GM18870 (cell line): ENCODE results near the gene DEPP1.
"Not testable (repeated sequence)": the region's sequence is repeated elsewhere in the genome, so short reads cannot be mapped to it uniquely, and the experiment has no call there.

Experiments
- ATAC-seq: cut with Tn5 transposase; IDR thresholded peaks from one replicate; pipeline ENCODE4 v1.9.1; 2021; ENCODE audit warnings: moderate library complexity; ENCODE audit not compliant: unreplicated experiment

DEPP1 gene, protein sequence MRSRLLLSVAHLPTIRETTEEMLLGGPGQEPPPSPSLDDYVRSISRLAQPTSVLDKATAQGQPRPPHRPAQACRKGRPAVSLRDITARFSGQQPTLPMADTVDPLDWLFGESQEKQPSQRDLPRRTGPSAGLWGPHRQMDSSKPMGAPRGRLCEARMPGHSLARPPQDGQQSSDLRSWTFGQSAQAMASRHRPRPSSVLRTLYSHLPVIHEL

DNA sequence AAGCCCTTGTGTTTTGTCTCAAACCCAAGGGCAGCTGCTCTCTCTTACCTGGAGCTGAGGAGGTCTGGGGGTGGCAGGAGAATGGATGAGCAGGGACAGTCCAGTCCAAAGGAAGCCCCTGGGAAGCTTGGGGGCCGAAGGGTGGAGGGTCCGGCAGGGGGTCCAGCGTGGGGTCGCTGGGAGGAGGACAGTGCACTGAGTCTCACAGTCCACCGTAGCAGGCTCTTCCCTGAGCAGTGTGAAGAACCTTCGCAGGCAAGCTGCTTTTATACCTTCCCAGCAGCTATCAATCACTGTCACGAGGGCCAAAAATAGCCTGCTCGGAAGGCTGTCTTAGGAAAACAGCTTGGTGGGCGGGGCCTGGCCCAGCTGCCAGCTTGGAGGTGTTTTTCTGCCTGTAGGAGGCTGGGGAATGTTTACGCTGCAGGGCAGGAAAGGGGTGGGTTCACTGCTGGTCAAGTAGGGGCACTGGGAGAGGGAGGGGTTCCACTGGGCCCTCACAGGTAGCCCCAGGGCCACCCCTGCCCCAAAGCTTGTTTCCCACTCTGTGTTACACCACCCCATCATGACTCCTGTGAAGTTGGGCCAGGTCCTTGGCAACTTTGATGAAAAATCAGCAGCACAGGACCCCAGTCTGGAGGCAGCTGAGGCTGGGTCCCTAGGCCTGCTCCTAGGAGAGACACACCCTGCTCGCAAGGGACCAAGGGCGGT lies at the start of gene DEPP1:
Gene DEPP1, minus strand, starts transcription at position 240 of the 711 bp plus-strand sequence. CDS start 779 bp downstream, outside the sequence.
- peak; percentile 38 for ATAC-seq

DNA sequence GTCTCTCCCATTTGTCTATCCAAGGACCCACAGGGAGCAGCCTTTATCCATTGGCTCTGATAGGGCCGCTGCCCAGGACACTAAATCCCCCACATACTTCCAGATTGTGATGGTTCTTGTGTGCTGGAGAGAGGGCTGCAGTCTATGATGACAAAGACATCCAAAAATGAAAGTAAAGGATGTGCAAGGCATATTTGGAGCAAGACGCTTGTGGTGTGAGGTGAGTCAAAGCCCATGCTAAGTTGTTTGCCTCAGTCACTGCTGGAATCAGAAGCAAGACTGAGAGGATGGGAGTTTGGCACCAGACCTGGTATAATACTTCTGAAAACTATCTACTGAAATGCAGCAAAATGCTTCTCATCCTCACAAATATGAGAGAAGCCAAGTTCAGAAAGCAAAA lies 44.8 kb upstream of the DEPP1 start:
- no peak for ATAC-seq

DNA sequence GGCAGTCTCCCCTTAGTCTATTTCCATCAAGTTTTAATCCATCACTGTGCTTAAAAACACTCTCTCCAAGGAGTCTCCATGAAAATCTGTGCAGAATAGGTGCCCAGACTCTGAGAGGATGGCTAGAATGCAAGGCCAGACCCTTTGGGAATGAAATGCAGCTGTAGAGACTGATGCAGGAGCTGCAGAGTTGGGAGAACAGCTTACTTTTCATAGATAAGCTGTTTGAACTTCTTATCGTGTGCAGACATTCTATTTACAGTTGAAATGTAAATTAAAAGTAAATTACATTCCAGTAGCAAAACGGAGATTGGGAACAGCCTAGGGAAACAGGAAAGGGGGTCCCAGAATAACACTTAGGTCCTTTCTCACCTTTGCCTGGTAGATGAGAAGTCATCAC lies 37.0 kb upstream of the DEPP1 start:
- ATAC-seq: no peak

DNA sequence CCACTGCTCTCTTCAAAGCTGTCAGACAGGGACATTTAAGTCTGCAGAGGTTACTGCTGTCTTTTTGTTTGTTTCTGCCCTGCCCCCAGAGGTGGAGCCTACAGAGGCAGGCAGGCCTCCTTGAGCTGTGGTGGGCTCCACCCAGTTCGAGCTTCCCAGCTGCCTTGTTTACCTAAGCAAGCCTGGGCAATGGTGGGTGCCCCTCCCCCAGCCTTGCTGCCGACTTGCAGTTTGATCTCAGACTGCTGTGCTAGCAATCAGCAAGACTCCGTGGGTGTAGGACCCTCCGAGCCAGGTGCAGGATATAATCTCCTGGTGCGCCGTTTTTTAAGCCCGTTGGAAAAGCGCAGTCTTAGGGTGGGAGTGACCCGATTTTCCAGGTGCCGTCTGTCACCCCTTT lies 35.9 kb upstream of the DEPP1 start:
- not testable (repeated sequence) for ATAC-seq

DNA sequence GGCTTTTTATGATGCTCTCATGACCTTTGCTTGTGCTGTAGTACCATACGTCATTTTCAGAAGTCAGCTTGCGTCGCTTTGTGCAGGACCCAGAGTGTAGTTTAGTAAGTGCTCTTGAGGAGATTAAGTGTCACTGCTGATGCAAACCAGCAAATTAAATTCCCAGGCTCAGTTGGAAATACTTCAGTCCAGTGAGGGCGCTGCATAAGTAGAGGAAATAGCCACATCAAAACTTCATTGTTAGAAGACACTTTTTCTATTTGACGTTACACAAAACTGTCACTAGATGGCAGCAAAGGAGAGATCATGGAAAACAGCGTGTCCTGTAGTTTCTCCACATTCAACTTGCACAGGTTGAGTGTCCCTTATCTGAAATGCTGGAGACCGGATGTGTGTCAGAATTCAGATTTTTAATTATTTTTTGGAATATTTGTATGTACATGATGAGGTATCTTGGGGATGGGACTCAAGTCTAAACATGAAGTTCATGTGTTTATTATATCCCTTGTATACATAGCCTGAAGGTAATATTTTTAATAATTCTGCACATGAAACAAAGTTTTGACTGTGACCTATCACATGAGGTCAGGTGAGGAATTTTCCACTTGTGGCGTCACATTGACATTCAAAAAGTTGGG lies 30.0 kb upstream of the DEPP1 start:
- ATAC-seq: peak; percentile 81

DNA sequence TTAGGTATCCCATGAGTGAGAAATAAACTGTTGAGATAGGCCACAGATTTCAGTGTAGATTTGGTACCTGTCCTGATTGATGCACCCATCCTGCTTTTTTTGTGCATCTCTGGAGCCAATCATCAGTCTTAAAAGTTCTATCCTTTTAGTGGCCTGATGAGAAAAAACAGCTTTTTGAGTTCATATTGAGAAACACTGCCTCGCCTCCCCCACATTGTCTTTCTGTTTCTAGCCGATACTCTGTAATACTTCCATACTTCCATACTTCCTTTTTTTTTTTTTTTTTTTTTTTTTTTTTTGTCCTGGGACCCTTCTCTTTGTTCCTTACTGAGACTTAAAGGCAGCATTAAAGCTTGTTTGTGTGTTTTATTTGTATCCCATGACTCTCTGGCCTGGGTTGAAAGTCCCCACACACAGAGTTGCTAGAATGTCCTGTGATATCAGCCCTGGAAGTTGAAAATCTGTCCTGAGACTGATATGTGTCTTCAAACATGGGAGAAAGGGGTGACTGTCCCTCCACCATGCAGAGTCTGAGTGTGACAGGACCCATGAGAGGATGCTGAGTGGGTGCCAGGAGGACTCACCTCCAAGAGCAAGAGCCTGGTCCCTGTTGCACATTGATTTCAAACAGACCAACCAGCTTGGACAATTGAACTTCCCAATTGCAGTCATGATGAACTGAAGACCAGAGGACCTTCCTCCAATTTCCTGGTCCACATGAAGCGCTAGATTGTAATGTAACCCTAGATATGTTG lies 27.8 kb upstream of the DEPP1 start:
- ATAC-seq: no peak

DNA sequence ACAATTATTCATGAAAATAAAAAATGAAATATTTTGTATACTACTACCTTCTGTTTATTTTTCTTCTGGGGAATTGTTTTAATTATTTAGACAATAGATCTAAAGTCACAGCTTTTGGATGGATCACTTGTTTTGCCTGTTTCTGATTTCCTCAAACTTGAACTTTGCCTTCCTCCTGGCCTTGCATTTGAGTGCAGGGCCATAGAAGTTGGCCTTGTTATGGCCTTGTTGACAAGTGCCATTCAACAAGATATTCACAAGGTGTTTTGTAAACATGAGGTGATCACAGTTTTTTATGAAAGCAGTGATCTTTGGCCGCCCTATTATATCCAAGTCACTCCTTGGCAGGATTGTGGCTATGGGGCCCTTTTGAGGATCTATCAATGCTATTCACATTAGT lies 26.7 kb upstream of the DEPP1 start:
- no peak for ATAC-seq

DNA sequence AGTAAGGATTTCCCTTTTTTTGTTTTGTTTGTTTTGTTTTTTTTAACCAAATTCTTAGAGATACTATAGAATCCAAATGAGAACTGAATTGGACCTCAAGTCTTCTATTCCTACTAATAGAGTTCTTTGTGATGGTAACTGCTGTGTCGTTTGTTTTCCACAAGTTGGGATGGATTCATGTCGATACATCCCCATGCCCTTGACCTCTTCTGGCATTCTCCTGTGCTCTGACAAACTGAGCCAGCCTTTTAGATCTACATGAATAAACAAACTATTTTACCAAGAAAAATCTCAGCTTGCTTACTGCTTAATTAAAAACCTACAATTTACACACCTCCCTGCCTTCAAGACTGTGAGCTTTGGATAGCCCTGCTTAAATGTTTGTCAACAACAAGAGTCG lies 26.1 kb upstream of the DEPP1 start:
- ATAC-seq: no peak

DNA sequence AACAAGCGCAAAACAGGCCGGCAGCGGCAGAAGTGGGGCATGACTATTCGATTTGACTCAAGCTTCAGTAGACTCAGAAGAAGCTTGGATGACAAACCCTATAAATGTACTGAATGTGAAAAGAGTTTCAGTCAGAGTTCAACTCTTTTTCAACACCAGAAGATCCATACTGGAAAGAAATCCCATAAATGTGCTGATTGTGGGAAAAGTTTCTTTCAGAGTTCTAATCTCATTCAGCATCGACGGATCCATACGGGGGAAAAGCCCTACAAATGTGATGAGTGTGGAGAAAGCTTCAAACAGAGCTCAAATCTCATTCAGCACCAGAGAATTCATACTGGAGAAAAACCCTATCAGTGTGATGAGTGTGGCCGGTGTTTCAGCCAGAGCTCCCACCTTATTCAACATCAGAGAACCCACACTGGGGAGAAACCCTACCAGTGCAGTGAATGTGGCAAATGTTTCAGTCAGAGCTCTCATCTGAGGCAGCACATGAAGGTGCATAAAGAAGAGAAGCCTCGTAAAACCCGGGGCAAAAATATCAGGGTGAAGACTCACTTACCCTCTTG lies 24.9 kb upstream of the DEPP1 start:
- no peak for ATAC-seq

DNA sequence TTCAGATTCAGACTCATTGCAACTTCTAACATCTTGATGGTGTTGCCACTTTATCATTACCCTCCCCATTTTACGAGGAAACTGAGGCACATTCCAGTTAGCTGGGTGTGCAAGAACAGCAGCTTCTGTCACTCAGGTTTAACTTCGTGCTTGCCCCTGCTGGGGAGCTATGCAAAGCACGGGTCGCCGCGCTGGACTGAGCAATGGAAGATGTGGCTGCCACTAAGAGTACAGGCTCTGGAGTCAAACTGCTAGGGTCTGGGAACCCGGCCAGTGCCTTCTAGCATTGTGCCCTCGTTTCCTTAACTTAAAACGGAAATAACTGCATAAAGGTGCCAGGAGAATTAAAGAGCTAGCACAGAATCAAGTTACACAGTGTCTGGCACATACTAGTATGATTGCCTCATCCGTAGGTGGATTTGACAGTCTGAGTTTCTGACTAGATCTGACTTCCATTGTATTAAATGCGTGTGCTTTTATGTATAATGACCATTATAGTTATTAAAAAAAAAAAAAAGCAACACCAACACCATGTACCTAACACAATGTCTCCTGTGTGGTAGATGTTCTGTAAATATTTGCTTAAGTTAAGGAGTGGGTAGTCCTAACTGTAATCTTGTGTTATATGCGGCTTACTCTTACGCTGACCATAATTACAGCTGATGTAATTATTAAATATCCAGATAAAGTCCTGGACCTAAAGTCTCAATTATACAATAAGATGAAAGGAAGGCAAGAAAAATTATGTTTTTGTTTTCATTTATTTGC lies 23.0 kb upstream of the DEPP1 start:
- ATAC-seq: peak; percentile 77

DNA sequence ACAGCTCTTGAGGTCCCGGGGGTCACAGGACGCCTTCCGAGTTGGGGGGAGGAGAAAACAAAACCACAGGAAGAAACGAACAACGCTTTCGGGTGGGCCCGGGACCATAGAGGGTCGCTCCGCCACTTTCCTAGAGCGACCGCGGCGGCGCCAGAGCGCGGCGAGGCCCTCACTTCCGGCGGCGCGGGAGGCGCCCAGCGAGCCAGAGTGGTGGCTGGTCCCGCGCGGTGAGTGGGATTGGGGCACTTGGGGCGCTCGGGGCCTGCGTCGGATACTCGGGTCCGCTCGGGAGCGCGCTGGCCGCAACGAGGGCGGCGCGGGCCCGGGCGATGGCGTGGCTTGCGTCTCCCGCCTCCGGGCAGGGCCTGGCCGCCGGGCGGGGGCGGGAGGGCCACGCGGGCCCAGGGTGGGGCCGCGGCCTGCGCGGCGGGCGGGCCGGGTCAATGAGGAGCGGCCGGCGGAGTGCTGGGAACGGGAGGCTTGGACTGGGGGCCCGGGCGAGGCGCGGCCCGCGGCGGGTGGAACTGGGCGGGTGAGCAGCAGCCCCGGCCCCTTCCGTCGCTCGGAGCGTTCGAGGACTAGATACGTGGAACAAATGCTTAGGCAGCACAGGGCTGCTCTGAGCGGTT lies 22.3 kb upstream of the DEPP1 start, which contains the start of gene ZNF22:
Gene ZNF22, plus strand, starts transcription at position 172 of the 629 bp plus-strand sequence. CDS start 2,446 bp downstream, outside the sequence.
- peak; percentile 45 for ATAC-seq

DNA sequence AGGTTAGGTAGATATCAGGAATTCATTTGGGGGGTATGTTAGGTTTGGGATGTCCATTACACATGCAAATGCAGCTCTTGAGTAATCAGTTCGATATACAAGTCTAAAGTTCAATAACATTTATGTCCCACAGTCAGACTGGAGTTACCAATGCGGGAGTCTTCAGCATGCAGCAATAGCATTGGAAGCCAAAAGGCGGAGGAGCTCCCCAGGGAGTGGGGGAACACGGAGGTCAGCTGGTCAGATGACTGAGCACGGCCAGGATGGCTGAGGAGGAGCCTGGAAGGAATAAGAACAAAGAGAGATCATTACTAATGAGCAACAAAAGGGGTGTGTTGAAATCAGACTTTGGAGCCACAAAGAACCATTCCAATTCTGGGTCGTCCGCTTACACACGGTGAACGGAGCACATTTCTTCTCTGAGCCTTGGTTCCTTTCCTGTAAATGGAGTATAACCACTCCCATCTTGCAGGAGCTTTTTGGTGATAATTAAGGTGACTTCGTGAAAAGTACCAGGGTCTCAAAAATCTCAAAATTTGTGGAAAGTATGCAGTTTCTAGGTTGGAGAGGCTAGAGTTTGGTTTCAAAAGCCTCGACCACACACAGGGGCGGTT lies 21.6 kb upstream of the DEPP1 start:
- ATAC-seq: no peak

DNA sequence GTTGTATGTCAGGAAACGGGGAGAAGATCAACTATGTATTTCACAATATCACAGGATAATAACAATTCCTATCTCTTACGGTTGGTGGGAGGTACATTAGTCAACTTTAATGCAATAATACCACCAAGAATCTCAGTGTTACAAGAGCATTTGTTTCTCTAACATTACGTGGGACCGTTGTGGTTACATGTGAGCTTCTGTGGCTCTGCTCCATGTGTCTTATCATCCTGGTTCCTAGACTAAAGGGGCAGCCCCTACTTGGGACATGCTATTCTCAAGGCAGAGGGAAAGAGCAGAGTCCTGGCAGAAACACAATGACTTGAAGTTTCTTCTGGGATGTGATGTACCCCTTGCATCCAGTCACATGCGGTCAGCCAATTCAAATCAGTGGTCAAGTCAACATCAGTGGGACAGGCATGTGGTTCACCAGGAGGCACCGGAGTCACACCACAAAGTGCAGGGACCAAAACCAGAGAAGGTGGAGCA lies 19.6 kb upstream of the DEPP1 start:
- ATAC-seq: no peak

DNA sequence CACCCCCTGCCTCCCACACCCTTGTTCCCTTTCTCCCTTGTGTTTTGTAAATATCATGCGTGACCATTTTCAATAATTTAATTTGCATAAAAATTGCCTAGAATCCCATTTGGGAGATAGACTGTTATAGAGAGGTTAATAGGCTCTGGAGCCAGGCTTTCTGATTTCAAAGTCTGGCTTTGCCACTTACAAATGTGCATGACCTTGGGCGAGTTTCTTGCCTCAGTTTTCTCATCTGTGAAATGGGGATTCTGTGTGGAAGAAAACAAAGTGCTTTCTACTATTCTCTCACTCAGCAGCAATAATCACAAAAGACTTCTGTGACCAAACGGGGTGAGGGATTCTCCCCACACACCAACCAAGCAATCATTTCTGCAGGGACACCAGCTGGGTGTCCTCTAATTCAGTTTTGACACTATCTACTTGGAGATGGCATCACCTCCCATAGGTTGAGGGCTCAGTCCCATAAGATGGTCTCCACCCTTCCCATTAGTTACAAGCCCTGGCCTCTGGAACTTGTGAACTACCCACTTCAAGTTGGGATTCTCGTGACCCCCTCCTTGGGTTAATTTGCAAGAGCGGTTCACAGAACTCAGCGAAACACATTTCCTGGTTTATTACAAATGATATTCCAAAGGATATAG lies 18.6 kb upstream of the DEPP1 start:
- no peak for ATAC-seq

DNA sequence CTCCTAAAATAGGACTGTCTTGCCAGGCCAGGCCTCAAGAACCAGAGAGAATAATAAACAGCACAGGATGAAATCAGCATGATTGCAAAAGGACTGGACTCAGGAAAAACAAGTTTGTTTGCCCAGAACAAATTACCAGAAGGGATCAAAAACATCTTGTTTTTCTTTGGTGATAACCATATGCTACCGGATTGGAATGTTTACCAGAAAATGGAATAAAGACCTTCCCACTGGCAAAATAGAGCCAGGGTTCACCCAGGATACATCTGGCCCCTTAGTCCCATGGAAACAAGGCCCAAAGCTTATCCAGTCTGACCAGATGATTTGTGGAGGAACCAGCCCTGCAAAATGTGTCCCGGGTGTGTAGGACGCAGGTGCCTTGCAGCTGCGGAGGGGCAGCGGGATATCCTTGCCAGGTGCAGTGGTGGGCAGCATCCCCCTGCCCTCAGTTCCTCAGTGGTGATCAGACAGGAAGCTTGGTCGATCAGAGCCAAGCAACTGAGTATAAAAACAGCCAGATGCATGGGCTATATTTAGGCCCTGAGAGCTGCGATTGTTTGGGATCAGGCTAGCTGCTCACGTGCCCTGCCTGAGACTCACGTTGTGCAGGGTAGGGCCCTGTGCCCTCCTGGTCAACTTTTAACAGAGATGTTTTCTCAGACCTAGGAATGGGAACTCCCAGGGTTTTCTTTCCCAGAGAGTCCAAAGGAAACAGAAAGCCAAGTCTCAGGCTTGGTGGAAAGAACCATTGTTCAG lies 17.5 kb upstream of the DEPP1 start:
- ATAC-seq: no peak

DNA sequence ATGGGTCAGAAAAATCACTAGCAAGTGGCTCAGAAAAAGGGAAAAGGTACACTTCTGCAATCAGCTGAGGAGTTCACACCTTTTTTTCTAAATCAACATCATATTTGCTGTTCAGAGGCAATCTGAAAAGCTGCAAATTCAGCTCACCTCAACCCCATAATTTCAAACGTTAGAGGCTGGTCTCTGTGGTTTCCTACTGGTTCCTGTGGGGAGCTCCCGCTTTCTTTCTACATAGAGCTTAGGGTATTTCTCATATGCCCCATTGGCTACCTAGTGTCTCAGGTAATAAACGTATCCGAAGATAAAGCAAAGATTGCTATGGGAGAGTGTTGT lies 16.9 kb upstream of the DEPP1 start:
- no peak for ATAC-seq

DNA sequence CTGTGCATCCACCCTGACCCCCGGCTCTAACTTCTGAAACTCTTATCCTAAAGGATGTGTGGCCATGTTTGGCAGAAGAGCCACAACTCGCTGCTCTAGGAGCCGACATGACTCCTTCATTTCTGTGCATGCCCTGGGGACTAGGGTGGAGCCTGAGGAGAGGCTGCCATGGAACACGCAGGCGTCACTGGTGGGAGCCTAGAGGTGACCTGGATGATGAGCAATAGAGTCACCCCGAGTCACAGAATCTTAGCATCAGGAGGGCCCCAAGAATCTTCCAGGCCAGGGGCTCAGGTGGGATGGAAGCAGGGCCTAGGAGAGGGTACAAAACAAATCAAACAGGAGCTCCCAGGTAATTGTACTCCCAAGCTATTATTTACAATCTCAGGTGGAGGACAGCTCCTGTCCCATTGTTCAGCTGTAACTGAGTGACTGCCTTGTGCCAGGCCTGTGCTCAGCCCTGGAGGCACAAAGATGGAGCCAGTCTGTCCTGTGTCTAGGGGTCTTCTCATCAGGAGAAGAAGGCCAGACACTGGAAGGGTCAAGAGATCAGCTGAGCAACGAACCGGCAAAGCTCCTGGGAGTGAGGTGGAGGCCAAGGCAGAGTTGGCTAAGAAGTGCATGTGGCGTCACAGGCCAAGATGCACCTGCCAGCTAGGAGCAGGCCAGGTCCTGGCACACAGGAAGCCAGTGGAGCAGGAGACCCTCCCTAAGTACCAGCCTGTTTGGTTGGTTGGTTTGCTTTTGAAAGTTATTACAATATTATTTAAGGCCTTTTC lies 16.3 kb upstream of the DEPP1 start:
- ATAC-seq: no peak
